ENCODE measurements around the gene SPPL2A. TPM values are rescaled to one million over a fixed set of nuclear protein-coding genes. Genes with fewer than 3 reads are reported as not detected.
"Not testable (repeated sequence)": the region's sequence is repeated elsewhere in the genome, so short reads cannot be mapped to it uniquely, and the experiment has no call there.

SPPL2A gene
- total and polyA plus RNA-seq, 4 donors = 67.5 to 135 (median 93.2) TPM

GRCh38 chr15:50813865-50814264, 48.4 kb upstream of the SPPL2A start:
- Histone ChIP-seq H3K36me3 (ENCODE audit: control insufficient read depth in 4 of 4, insufficient read depth in 3 of 4, low read depth in 1 of 4, low read length in 3 of 4) (no peaks in the 10 kb centered on the region), H3K4me1 (ENCODE audit: control insufficient read depth in 4 of 4, insufficient read depth in 4 of 4, low read length in 3 of 4) (no peaks in the 10 kb centered on the region), H3K27me3 (ENCODE audit: control insufficient read depth in 4 of 4, insufficient read depth in 4 of 4, low read length in 3 of 4) (no peaks in the 10 kb centered on the region), H3K4me3 (ENCODE audit: low read depth in 1 of 3, low read length in 3 of 3) (no peak overlapping the region), H3K9me3 (ENCODE audit: control insufficient read depth in 4 of 4, low read length in 3 of 4) (no peaks in the 10 kb centered on the region), H3K9ac (ENCODE audit: low read depth in 1 of 2, low read length in 2 of 2) (no peak overlapping the region), H3K27ac (ENCODE audit: low read depth in 1 of 2, low read length in 2 of 2) (no peak overlapping the region)
- DNase-seq (ENCODE audit: low spot score) = no peak
- WGBS = 90% methylated on average over 2 of the region's 2 CpGs
- TF ChIP-seq FOXA1 (IDR thresholded peaks at IDR 0.05) = no peak

GRCh38 chr15:50813089-50813488, 47.6 kb upstream of the SPPL2A start:
- TF ChIP-seq HNF4G (IDR thresholded peaks at IDR 0.05) (no peak), RXRA (IDR thresholded peaks at IDR 0.05) (no peak), FOXA2 (IDR thresholded peaks at IDR 0.05) (no peak)
- H3K4me1 ChIP-seq (ENCODE audit: control insufficient read depth in 4 of 4, insufficient read depth in 4 of 4, low read length in 3 of 4) = no peaks in the 10 kb centered on the region
- no peak overlapping the region for H3K27ac ChIP-seq (ENCODE audit: low read depth in 1 of 2, low read length in 2 of 2)
- no peak overlapping the region for H3K4me3 ChIP-seq (ENCODE audit: low read depth in 1 of 3, low read length in 3 of 3)
- DNase-seq (ENCODE audit: low spot score) = no peak
- 96% methylated on average over 10 of the region's 10 CpGs for WGBS
- no peaks in the 10 kb centered on the region for H3K36me3 ChIP-seq (ENCODE audit: control insufficient read depth in 4 of 4, insufficient read depth in 3 of 4, low read depth in 1 of 4, low read length in 3 of 4)
- H3K9ac ChIP-seq (ENCODE audit: low read depth in 1 of 2, low read length in 2 of 2) = no peak overlapping the region
- no peaks in the 10 kb centered on the region for H3K9me3 ChIP-seq (ENCODE audit: control insufficient read depth in 4 of 4, low read length in 3 of 4)
- H3K27me3 ChIP-seq (ENCODE audit: control insufficient read depth in 4 of 4, insufficient read depth in 4 of 4, low read length in 3 of 4) = no peaks in the 10 kb centered on the region

GRCh38 chr15:50812181-50812506, 46.6 kb upstream of the SPPL2A start:
- H3K9me3 ChIP-seq (ENCODE audit: control insufficient read depth in 4 of 4, low read length in 3 of 4); H3K9ac ChIP-seq (ENCODE audit: low read depth in 1 of 2, low read length in 2 of 2); DNase-seq (ENCODE audit: low spot score); H3K4me3 ChIP-seq (ENCODE audit: low read depth in 1 of 3, low read length in 3 of 3); H3K4me1 ChIP-seq (ENCODE audit: control insufficient read depth in 4 of 4, insufficient read depth in 4 of 4, low read length in 3 of 4); H3K27ac ChIP-seq (ENCODE audit: low read depth in 1 of 2, low read length in 2 of 2); H3K36me3 ChIP-seq (ENCODE audit: control insufficient read depth in 4 of 4, insufficient read depth in 3 of 4, low read depth in 1 of 4, low read length in 3 of 4); H3K27me3 ChIP-seq (ENCODE audit: control insufficient read depth in 4 of 4, insufficient read depth in 4 of 4, low read length in 3 of 4): not testable (repeated sequence)
- WGBS = 97% methylated on average over 15 of the region's 15 CpGs

- H3K36me3 ChIP-seq (ENCODE audit: control insufficient read depth in 4 of 4, insufficient read depth in 3 of 4, low read depth in 1 of 4, low read length in 3 of 4); H3K4me3 ChIP-seq (ENCODE audit: low read depth in 1 of 3, low read length in 3 of 3); H3K4me1 ChIP-seq (ENCODE audit: control insufficient read depth in 4 of 4, insufficient read depth in 4 of 4, low read length in 3 of 4); H3K27me3 ChIP-seq (ENCODE audit: control insufficient read depth in 4 of 4, insufficient read depth in 4 of 4, low read length in 3 of 4); H3K27ac ChIP-seq (ENCODE audit: low read depth in 1 of 2, low read length in 2 of 2); H3K9me3 ChIP-seq (ENCODE audit: control insufficient read depth in 4 of 4, low read length in 3 of 4); H3K9ac ChIP-seq (ENCODE audit: low read depth in 1 of 2, low read length in 2 of 2); DNase-seq (ENCODE audit: low spot score): not testable (repeated sequence)
- 93% methylated on average over 30 of the region's 30 CpGs for WGBS
Observed at GRCh38 chr15:50811461-50812180, 46.1 kb upstream of the SPPL2A start.

- no peaks in the 10 kb centered on the region for H3K4me1 ChIP-seq (ENCODE audit: control insufficient read depth in 4 of 4, insufficient read depth in 4 of 4, low read length in 3 of 4)
- no peaks in the 10 kb centered on the region for H3K9me3 ChIP-seq (ENCODE audit: control insufficient read depth in 4 of 4, low read length in 3 of 4)
- H3K27ac ChIP-seq (ENCODE audit: low read depth in 1 of 2, low read length in 2 of 2) = no peak overlapping the region
- H3K9ac ChIP-seq (ENCODE audit: low read depth in 1 of 2, low read length in 2 of 2) = no peak overlapping the region
- no peaks in the 10 kb centered on the region for H3K36me3 ChIP-seq (ENCODE audit: control insufficient read depth in 4 of 4, insufficient read depth in 3 of 4, low read depth in 1 of 4, low read length in 3 of 4)
- 82% methylated on average over 1 of the region's 1 CpG for WGBS
- H3K4me3 ChIP-seq (ENCODE audit: low read depth in 1 of 3, low read length in 3 of 3) = no peak overlapping the region
- TF ChIP-seq ZBTB33 (IDR thresholded peaks at IDR 0.05) (no peak), HNF4G (IDR thresholded peaks at IDR 0.05) (no peak), EGR1 (IDR thresholded peaks at IDR 0.05; ENCODE audit: low read depth in 2 of 2) (no peak), FOXA2 (IDR thresholded peaks at IDR 0.05) (no peak), NR2F2 (IDR thresholded peaks at IDR 0.05) (no peak), HNF4A (conservative IDR thresholded peaks at IDR 0.05) (no peak), RAD21 (IDR thresholded peaks at IDR 0.05) (no peak), MAX (IDR thresholded peaks at IDR 0.05) (no peak), ATF3 (IDR thresholded peaks at IDR 0.05) (no peak), SP1 (IDR thresholded peaks at IDR 0.05) (no peak), GABPA (IDR thresholded peaks at IDR 0.05 in 1 of 2, conservative IDR thresholded peaks at IDR 0.05 in 1 of 2) (no peak), JUND (IDR thresholded peaks at IDR 0.05) (no peak), FOXA1 (IDR thresholded peaks at IDR 0.05) (no peak)
- H3K27me3 ChIP-seq (ENCODE audit: control insufficient read depth in 4 of 4, insufficient read depth in 4 of 4, low read length in 3 of 4) = no peaks in the 10 kb centered on the region
- DNase-seq (ENCODE audit: low spot score) = no peak
Observed at GRCh38 chr15:50810128-50810527, 44.6 kb upstream of the SPPL2A start.

Measured in liver (tissue), 9 donors.